ENCODE results near the gene JAGN1.

GRCh38 chr3:9846231-9846630, 44.2 kb upstream of the JAGN1 start:
- TF ChIP-seq CTCF (conservative IDR thresholded peaks at IDR 0.05; ENCODE audit: low read depth, low read length), result no peak
- TF ChIP-seq EZH2phosphoT487 (IDR thresholded peaks at IDR 0.05; ENCODE audit: borderline replicate concordance, low read length), result no peak

Measured in PC-3 (cell line).